Glutamatergic neuron (in vitro differentiated cells): ENCODE results near the gene ANG. TPM values are rescaled to one million over a fixed set of nuclear protein-coding genes. Genes with fewer than 3 reads are reported as not detected.

Experiments
- DNase-seq: peaks from one replicate; pipeline ENCODE4 v3.0.0; 2022
- H3K27ac Mint-ChIP-seq: one replicate; pipeline ENCODE4 v1.8.0; 2020; ENCODE audit warnings: mild to moderate bottlenecking, mixed read lengths, inconsistent platforms; ENCODE audit not compliant: unreplicated experiment
- H3K27me3 Mint-ChIP-seq: one replicate; pipeline ENCODE4 v1.8.0; 2020; ENCODE audit warnings: mild to moderate bottlenecking, moderate library complexity, mixed read lengths, inconsistent platforms; ENCODE audit not compliant: unreplicated experiment
- H3K36me3 Mint-ChIP-seq: one replicate; pipeline ENCODE4 v1.8.0; 2020; ENCODE audit warnings: mild to moderate bottlenecking, mixed read lengths, inconsistent platforms; ENCODE audit not compliant: unreplicated experiment
- H3K4me1 Mint-ChIP-seq: one replicate; pipeline ENCODE4 v1.8.0; 2020; ENCODE audit warnings: mild to moderate bottlenecking, low read depth, mixed read lengths, inconsistent platforms; ENCODE audit not compliant: unreplicated experiment
- H3K4me3 Mint-ChIP-seq: one replicate; pipeline ENCODE4 v1.8.0; 2020; ENCODE audit warnings: mild to moderate bottlenecking, mixed read lengths, inconsistent platforms; ENCODE audit not compliant: unreplicated experiment
- H3K9me3 Mint-ChIP-seq: one replicate; pipeline ENCODE4 v1.8.0; 2020; ENCODE audit warnings: mild to moderate bottlenecking, moderate library complexity, mixed read lengths, inconsistent platforms; ENCODE audit not compliant: unreplicated experiment
- total RNA-seq: library from RNA; stranded (reverse); fragmentation: NEBNext Ultra II Directional; extraction: Animal tissue kit (Norgen Biotek cat#: 25700); gene quantifications from one replicate; pipeline ENCODE4 v1.2.1, GENCODE V29; 2021; ENCODE audit not compliant: unreplicated experiment
- TF ChIP-seq, protein P1 (sequence below): fragments of 200-600 bp; sonication (generic); IDR thresholded peaks from one replicate; pipeline ENCODE4 v1.5.0; 2021; ENCODE audit not compliant: partially characterized antibody, unreplicated experiment

The ANG gene
- total RNA-seq, 1 donor from 2014 or later = 1.7 TPM

DNA sequence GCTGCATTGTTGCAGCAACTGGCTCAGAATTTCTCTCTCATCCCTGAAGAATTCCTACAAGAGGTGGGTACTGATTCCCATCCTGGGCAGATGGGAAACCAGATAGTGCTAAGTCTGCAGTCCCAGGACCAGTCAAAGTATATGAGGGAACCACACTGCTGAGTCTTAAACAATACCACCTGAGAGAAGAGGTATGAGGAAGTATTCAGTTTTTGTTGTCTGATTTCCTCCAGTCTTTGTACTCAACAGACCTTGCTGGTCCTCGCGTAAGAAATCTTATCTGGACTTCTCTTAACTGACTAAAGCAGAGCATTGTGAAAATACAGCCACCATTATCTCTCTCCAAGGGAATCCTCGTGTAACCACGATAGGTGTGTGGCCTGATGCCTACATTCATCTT, 53.6 kb downstream of the ANG start:
- Mint-ChIP-seq H3K36me3 (no peaks in the 10 kb centered on the region), H3K27ac (no peak overlapping the region), H3K4me3 (no peak overlapping the region), H3K27me3 (no peaks in the 10 kb centered on the region), H3K9me3 (peaks cover 1% of the 10 kb centered on the region), H3K4me1 (peaks cover 1% of the 10 kb centered on the region)
- DNase-seq = no peak
- TF ChIP-seq, protein P1, sequence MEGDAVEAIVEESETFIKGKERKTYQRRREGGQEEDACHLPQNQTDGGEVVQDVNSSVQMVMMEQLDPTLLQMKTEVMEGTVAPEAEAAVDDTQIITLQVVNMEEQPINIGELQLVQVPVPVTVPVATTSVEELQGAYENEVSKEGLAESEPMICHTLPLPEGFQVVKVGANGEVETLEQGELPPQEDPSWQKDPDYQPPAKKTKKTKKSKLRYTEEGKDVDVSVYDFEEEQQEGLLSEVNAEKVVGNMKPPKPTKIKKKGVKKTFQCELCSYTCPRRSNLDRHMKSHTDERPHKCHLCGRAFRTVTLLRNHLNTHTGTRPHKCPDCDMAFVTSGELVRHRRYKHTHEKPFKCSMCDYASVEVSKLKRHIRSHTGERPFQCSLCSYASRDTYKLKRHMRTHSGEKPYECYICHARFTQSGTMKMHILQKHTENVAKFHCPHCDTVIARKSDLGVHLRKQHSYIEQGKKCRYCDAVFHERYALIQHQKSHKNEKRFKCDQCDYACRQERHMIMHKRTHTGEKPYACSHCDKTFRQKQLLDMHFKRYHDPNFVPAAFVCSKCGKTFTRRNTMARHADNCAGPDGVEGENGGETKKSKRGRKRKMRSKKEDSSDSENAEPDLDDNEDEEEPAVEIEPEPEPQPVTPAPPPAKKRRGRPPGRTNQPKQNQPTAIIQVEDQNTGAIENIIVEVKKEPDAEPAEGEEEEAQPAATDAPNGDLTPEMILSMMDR = no peak

- peaks cover 1% of the 10 kb centered on the region for H3K4me1 Mint-ChIP-seq
- H3K4me3 Mint-ChIP-seq = no peak overlapping the region
- H3K27ac Mint-ChIP-seq = no peak overlapping the region
- H3K36me3 Mint-ChIP-seq = no peaks in the 10 kb centered on the region
- H3K27me3 Mint-ChIP-seq = no peaks in the 10 kb centered on the region
- H3K9me3 Mint-ChIP-seq = peaks cover 1% of the 10 kb centered on the region
- no peak for DNase-seq
- TF ChIP-seq, protein P1 = no peak
These were observed 55.0 kb downstream of the ANG start for GRCh38 chr14:20743556-20743955.

Other genes starting within 250 kb of the ANG start
- 65.0 TPM for gene OSGEP, start 234.0 kb upstream of the ANG start, total RNA-seq
- 265 TPM for gene APEX1, start 233.5 kb upstream of the ANG start, total RNA-seq
- 49.1 TPM for gene PIP4P1, start 227.3 kb upstream of the ANG start, total RNA-seq
- 25.9 TPM for gene PNP, start 219.4 kb upstream of the ANG start, total RNA-seq
- gene RNASE10, start 183.2 kb upstream of the ANG start, total RNA-seq = 0.98 TPM
- not detected for gene RNASE9, start 127.7 kb upstream of the ANG start, total RNA-seq
- gene RNASE11, start 100.8 kb upstream of the ANG start, total RNA-seq = not detected
- gene RNASE12, start 97.4 kb upstream of the ANG start, total RNA-seq = not detected
- not detected for gene OR6S1, start 47.1 kb upstream of the ANG start, total RNA-seq
- 1.7 TPM for gene RNASE4, start 4.2 kb upstream of the ANG start, total RNA-seq
- gene EDDM3A, start 57.1 kb downstream of the ANG start, total RNA-seq = not detected
- gene EDDM3B, start 79.6 kb downstream of the ANG start, total RNA-seq = not detected
- not detected for gene RNASE6, start 92.5 kb downstream of the ANG start, total RNA-seq
- gene RNASE1, start 114.1 kb downstream of the ANG start, total RNA-seq = not detected
- not detected for gene RNASE3, start 202.6 kb downstream of the ANG start, total RNA-seq